HepG2 (cell line): ENCODE results near the gene COPS8. TPM values are rescaled to one million over a fixed set of nuclear protein-coding genes. Genes with fewer than 3 reads are reported as not detected.
A peak's percentile ranks its signal among the peaks of the same experiment; 100 is the strongest.

ENCODE experiments used
- AFF4 ChIP-seq: sonication (generic); formaldehyde crosslinking; IDR thresholded peaks from 2 replicates; pipeline ENCODE4 v1.4.0; 2020; ENCODE audit warnings: missing genetic modification reagents
- ARID3A ChIP-seq: IDR thresholded peaks from 2 replicates; pipeline ENCODE4 v1.6.1; 2012; ENCODE audit warnings: low read depth, low read length, improper control_type of control experiment
- ATF1 ChIP-seq: IDR thresholded peaks from 2 replicates; pipeline ENCODE4 v1.6.1; 2016; ENCODE audit warnings: mild to moderate bottlenecking, control low read depth
- FOXC1 ChIP-seq: sonication (generic); formaldehyde crosslinking; IDR thresholded peaks from 2 replicates; pipeline ENCODE4 v1.8.0; 2022; ENCODE audit warnings: mild to moderate bottlenecking, missing genetic modification reagents, borderline replicate concordance
- GABPB1 ChIP-seq: IDR thresholded peaks from 2 replicates; pipeline ENCODE4 v1.6.1; 2016; ENCODE audit warnings: mild to moderate bottlenecking, missing genetic modification reagents, moderate library complexity, missing compliant biosample characterization
- HMGA1 ChIP-seq: sonication (generic); formaldehyde crosslinking; conservative IDR thresholded peaks from 2 replicates; pipeline ENCODE4 v1.4.0; 2020; ENCODE audit warnings: missing genetic modification reagents
- IKZF5 ChIP-seq: IDR thresholded peaks from 2 replicates; pipeline ENCODE4 v1.6.1; 2018; ENCODE audit warnings: missing genetic modification reagents, mild to moderate bottlenecking, missing compliant biosample characterization
- MAFF ChIP-seq: IDR thresholded peaks from 2 replicates; pipeline ENCODE4 v1.6.1; 2011; ENCODE audit warnings: low read depth, low read length, improper control_type of control experiment
- NFE2L1 ChIP-seq: sonication (generic); formaldehyde crosslinking; IDR thresholded peaks from 2 replicates; pipeline ENCODE4 v1.4.0; 2020; ENCODE audit warnings: missing genetic modification reagents, mild to moderate bottlenecking, borderline replicate concordance
- RFX5 ChIP-seq: IDR thresholded peaks from 2 replicates; pipeline ENCODE4 v1.6.1; 2011; ENCODE audit warnings: low read depth, low read length, improper control_type of control experiment
- SMC3 ChIP-seq: IDR thresholded peaks from 2 replicates; pipeline ENCODE4 v1.6.1; 2011; ENCODE audit warnings: low read length, improper control_type of control experiment
- ZBTB20 ChIP-seq: sonication (generic); formaldehyde crosslinking; IDR thresholded peaks from 2 replicates; pipeline ENCODE4 v1.8.1; 2023; ENCODE audit warnings: missing genetic modification reagents, low read depth, mild to moderate bottlenecking, borderline replicate concordance
- ZNF121 ChIP-seq: sonication (generic); formaldehyde crosslinking; IDR thresholded peaks from 2 replicates; pipeline ENCODE4 v1.5.0; 2020; ENCODE audit warnings: mild to moderate bottlenecking, missing genetic modification reagents
- ZNF3 ChIP-seq: IDR thresholded peaks from 2 replicates; pipeline ENCODE4 v1.7.0; 2017; ENCODE audit warnings: inconsistent platforms
- ZNF343 ChIP-seq: sonication (generic); formaldehyde crosslinking; IDR thresholded peaks from 2 replicates; pipeline ENCODE4 v1.4.0; 2020; ENCODE audit warnings: mild to moderate bottlenecking, missing genetic modification reagents
- ZNF615 ChIP-seq: sonication (generic); formaldehyde crosslinking; IDR thresholded peaks from 2 replicates; pipeline ENCODE4 v1.5.0; 2020; ENCODE audit warnings: mild to moderate bottlenecking, missing genetic modification reagents, borderline replicate concordance
- polyA plus RNA-seq, 8 experiments: library from polyadenylated mRNA; depleted of rRNA in 3 of 8; stranded (reverse) in 7 of 8; unstranded in 1 of 8; fragments of >200 nt; fragmentation: Illumina TruSeq in 4 of 8; extraction: Trizol in 4 of 8; gene quantifications; 2 replicates each; pipeline versions ENCODE4 v1.2.1 to v1.2.3, GENCODE V29; 2011 to 2016; ENCODE audit warnings: low read depth in 4 of 8, missing spikeins in 1 of 8, mixed read lengths in 1 of 8; ENCODE audit not compliant: insufficient read depth in 1 of 8
- total RNA-seq, 5 experiments: library from RNA; depleted of rRNA; stranded (reverse); fragments of >200 nt; fragmentation: Illumina TruSeq; extraction: Trizol; gene quantifications; 2 replicates each; pipeline ENCODE4 v1.2.3, GENCODE V29; 2016; ENCODE audit warnings: low read depth in 1 of 5
- TF ChIP-seq, protein P1 (sequence below): sonication (generic); formaldehyde crosslinking; IDR thresholded peaks from 2 replicates; pipeline ENCODE4 v1.4.0; 2020; ENCODE audit warnings: mild to moderate bottlenecking, missing genetic modification reagents
- TF ChIP-seq, protein P2 (sequence below): sonication (generic); formaldehyde crosslinking; IDR thresholded peaks from 2 replicates; pipeline ENCODE4 v1.5.0; 2020; ENCODE audit warnings: mild to moderate bottlenecking, missing genetic modification reagents, moderate library complexity
- TF ChIP-seq, protein P3 (sequence below): IDR thresholded peaks from 2 replicates; pipeline ENCODE4 v1.6.1; 2016; ENCODE audit warnings: missing compliant biosample characterization, missing genetic modification reagents, borderline replicate concordance

The COPS8 gene
- total and polyA plus RNA-seq, 2 of the 13 experiments (the other 11 are each of a cell fraction or from before 2014, with no cell fraction given): 86.3 to 96.6 TPM

GRCh38 chr2:237072067-237072931 is 13.4 kb upstream of the COPS8 start (continued):
- TF ChIP-seq AFF4 (CRISPR knock-in tag): no peak
- TF ChIP-seq SMC3: peak; percentile 82
- TF ChIP-seq ZNF121 (CRISPR knock-in tag): no peak
- no peak for TF ChIP-seq HMGA1 (CRISPR knock-in tag)
- no peak for TF ChIP-seq MAFF
- TF ChIP-seq, protein P1, sequence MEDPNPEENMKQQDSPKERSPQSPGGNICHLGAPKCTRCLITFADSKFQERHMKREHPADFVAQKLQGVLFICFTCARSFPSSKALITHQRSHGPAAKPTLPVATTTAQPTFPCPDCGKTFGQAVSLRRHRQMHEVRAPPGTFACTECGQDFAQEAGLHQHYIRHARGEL (CRISPR knock-in tag): no peak
- no peak for TF ChIP-seq GABPB1 (CRISPR knock-in tag)
- no peak for TF ChIP-seq FOXC1
- TF ChIP-seq ARID3A: no peak
- TF ChIP-seq ZNF3 (CRISPR knock-in tag): no peak
- TF ChIP-seq ZNF343 (CRISPR knock-in tag): no peak
- TF ChIP-seq, protein P2, sequence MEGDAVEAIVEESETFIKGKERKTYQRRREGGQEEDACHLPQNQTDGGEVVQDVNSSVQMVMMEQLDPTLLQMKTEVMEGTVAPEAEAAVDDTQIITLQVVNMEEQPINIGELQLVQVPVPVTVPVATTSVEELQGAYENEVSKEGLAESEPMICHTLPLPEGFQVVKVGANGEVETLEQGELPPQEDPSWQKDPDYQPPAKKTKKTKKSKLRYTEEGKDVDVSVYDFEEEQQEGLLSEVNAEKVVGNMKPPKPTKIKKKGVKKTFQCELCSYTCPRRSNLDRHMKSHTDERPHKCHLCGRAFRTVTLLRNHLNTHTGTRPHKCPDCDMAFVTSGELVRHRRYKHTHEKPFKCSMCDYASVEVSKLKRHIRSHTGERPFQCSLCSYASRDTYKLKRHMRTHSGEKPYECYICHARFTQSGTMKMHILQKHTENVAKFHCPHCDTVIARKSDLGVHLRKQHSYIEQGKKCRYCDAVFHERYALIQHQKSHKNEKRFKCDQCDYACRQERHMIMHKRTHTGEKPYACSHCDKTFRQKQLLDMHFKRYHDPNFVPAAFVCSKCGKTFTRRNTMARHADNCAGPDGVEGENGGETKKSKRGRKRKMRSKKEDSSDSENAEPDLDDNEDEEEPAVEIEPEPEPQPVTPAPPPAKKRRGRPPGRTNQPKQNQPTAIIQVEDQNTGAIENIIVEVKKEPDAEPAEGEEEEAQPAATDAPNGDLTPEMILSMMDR (CRISPR knock-in tag): peak; percentile 91
- TF ChIP-seq, protein P3, sequence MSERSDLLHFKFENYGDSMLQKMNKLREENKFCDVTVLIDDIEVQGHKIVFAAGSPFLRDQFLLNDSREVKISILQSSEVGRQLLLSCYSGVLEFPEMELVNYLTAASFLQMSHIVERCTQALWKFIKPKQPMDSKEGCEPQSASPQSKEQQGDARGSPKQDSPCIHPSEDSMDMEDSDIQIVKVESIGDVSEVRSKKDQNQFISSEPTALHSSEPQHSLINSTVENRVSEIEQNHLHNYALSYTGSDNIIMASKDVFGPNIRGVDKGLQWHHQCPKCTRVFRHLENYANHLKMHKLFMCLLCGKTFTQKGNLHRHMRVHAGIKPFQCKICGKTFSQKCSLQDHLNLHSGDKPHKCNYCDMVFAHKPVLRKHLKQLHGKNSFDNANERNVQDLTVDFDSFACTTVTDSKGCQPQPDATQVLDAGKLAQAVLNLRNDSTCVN: no peak
- no peak for TF ChIP-seq ZNF615 (CRISPR knock-in tag)
- 0 out of 2 replicates have a peak, but pooled peaks have one; percentile 28 for TF ChIP-seq IKZF5 (CRISPR knock-in tag)
- TF ChIP-seq ATF1 (CRISPR knock-in tag): no peak
- TF ChIP-seq NFE2L1 (CRISPR knock-in tag): no peak
- no peak for TF ChIP-seq ZBTB20 (CRISPR knock-in tag)
- TF ChIP-seq RFX5: 0 out of 2 replicates have a peak, but pooled peaks have one; percentile 7
